Body of pancreas (tissue), 4 donors: ENCODE measurements around the gene HOXD8.

Source experiments
- CTCF ChIP-seq, 7 experiments: fragments of 450-650 bp in 4 of 7; fragments of 200-600 bp in 3 of 7; sonication (generic) in 3 of 7; IDR thresholded peaks; one replicate each; pipeline ENCODE4 v1.5.1; 2016 to 2019; ENCODE audit warnings: antibody characterized with exemption in 7 of 7
- POLR2A ChIP-seq, 3 donors: fragments of 450-650 bp; IDR thresholded peaks; one replicate each; pipeline ENCODE4 v1.6.1; 2016; ENCODE audit warnings: antibody characterized with exemption in 3 of 3, mild to moderate bottlenecking in 2 of 3

GRCh38 chr2:176169181-176169580, 39.7 kb downstream of the HOXD8 start:
- TF ChIP-seq POLR2A (IDR thresholded peaks at IDR 0.05) (no peak), CTCF (IDR thresholded peaks at IDR 0.05) (no peak)
